H1 (cell line): ENCODE results near the gene ZFYVE16. TPM values are rescaled to one million over a fixed set of nuclear protein-coding genes. Genes with fewer than 3 reads are reported as not detected.

Source experiments
- CTCF ChIA-PET: fragments of 300-600 bp; sonication (Branson Sonifier 250); formaldehyde crosslinking; loops from one replicate; lab custom pipeline; 2021; ENCODE audit not compliant: partially characterized antibody; lab: Charles Lee
- POLR2A ChIA-PET: fragments of 300-600 bp; sonication (Branson Sonifier 250); formaldehyde crosslinking; loops from one replicate; lab custom pipeline; 2021; ENCODE audit warnings: inconsistent platforms; ENCODE audit not compliant: partially characterized antibody; lab: Charles Lee
- DNase-seq, 2 experiments: peaks; one replicate each; pipeline versions ENCODE4 v3.0.0 to v3.0.0-alpha.2; 2010 to 2022; ENCODE audit warnings: low spot score in 2 of 2, low read depth in 1 of 2, mixed read lengths in 1 of 2
- FAIRE-seq: peaks from 2 replicates; lab custom pipeline; 2011; peaks lifted over from hg19 to GRCh38; lab: Jason Lieb, UNC
- H2AFZ ChIP-seq: 2 replicates; pipeline ENCODE4 v1.8.1; 2012; ENCODE audit warnings: low read length, inconsistent platforms
- H2AK5ac ChIP-seq: 2 replicates; pipeline ENCODE4 v1.6.1; 2013; ENCODE audit warnings: low read depth, low read length
- H2BK120ac ChIP-seq: replicated peaks from 2 replicates; pipeline ENCODE3; 2013; ENCODE audit warnings: low read depth, low read length, inconsistent platforms
- H2BK12ac ChIP-seq: 2 replicates; pipeline ENCODE4 v1.6.1; 2013; ENCODE audit warnings: low read depth, low read length
- H2BK15ac ChIP-seq: 2 replicates; pipeline ENCODE4 v1.6.1; 2013; ENCODE audit warnings: low read length
- H2BK20ac ChIP-seq: 2 replicates; pipeline ENCODE4 v1.6.1; 2013; ENCODE audit warnings: low read length
- H2BK5ac ChIP-seq: 2 replicates; pipeline ENCODE4 v1.6.1; 2013; ENCODE audit warnings: low read depth, low read length
- H3K14ac ChIP-seq: 2 replicates; pipeline ENCODE4 v1.6.1; 2013; ENCODE audit warnings: inconsistent platforms; ENCODE audit not compliant: insufficient read length
- H3K18ac ChIP-seq: 2 replicates; pipeline ENCODE4 v1.6.1; 2013; ENCODE audit warnings: low read length; ENCODE audit errors: extremely low read depth
- H3K23ac ChIP-seq: 2 replicates; pipeline ENCODE4 v1.6.1; 2013; ENCODE audit warnings: inconsistent platforms; ENCODE audit not compliant: insufficient read length
- H3K23me2 ChIP-seq: 2 replicates; pipeline ENCODE4 v1.6.1; 2013; ENCODE audit warnings: low read depth, low read length
- H3K27ac ChIP-seq: 2 replicates; pipeline ENCODE4 v1.6.1; 2011; ENCODE audit warnings: low read depth, low read length, inconsistent platforms
- H3K27me3 ChIP-seq, 4 experiments: replicated peaks in 1 of 4; 1 replicate in 1 of 4; 2 replicates in 3 of 4; pipeline versions ENCODE4 v1.6.1 to v1.8.1; 2011 to 2013; ENCODE audit warnings: low read length in 3 of 4, mild to moderate bottlenecking in 3 of 4, inconsistent platforms in 2 of 4, mixed read lengths in 2 of 4, moderate library complexity in 1 of 4; ENCODE audit not compliant: control insufficient read depth in 3 of 4, insufficient read depth in 3 of 4; ENCODE audit errors: extremely low read depth in 1 of 4
- H3K36me3 ChIP-seq, 4 experiments: 2 replicates each; pipeline versions ENCODE4 v1.6.1 to v1.8.1; 2011 to 2013; ENCODE audit warnings: mild to moderate bottlenecking in 4 of 4, low read length in 3 of 4, moderate library complexity in 2 of 4, control low read depth in 1 of 4, inconsistent platforms in 1 of 4; ENCODE audit not compliant: insufficient read depth in 4 of 4, control insufficient read depth in 2 of 4
- H3K4ac ChIP-seq: replicated peaks from 2 replicates; pipeline ENCODE3; 2013; ENCODE audit warnings: low read length, low read depth, mixed read lengths, inconsistent platforms; ENCODE audit not compliant: insufficient read length
- H3K4me1 ChIP-seq, 4 experiments: replicated peaks in 1 of 4; 1 replicate in 1 of 4; 2 replicates in 3 of 4; pipeline versions ENCODE4 v1.6.1 to v1.8.1; 2011 to 2013; ENCODE audit warnings: low read length in 3 of 4, inconsistent platforms in 2 of 4, mixed read lengths in 1 of 4; ENCODE audit not compliant: insufficient read depth in 4 of 4, control insufficient read depth in 3 of 4
- H3K4me2 ChIP-seq, 2 experiments: 2 replicates each; pipeline versions ENCODE4 v1.6.1 to v1.8.1; 2011 to 2013; ENCODE audit warnings: low read depth in 2 of 2, low read length in 2 of 2, control low read depth in 1 of 2, inconsistent platforms in 1 of 2, mild to moderate bottlenecking in 1 of 2; ENCODE audit not compliant: insufficient read depth in 1 of 2
- H3K4me3 ChIP-seq, 4 experiments: fragments of 200-600, 300-600 bp in 1 of 4; sonication (generic), shearing (Covaris generic), sonication (Bioruptor Twin) in 1 of 4; 2 replicates each; pipeline versions ENCODE4 v1.5.1 to v1.8.1; 2011 to 2016; ENCODE audit warnings: low read length in 4 of 4, low read depth in 3 of 4, control low read depth in 2 of 4, inconsistent platforms in 2 of 4, mild to moderate bottlenecking in 2 of 4, mixed read lengths in 1 of 4, moderate library complexity in 1 of 4; ENCODE audit not compliant: insufficient read depth in 2 of 4; ENCODE audit errors: extremely low read depth in 1 of 4
- H3K56ac ChIP-seq: replicated peaks from 2 replicates; pipeline ENCODE3; 2013; ENCODE audit warnings: low read depth, mild to moderate bottlenecking, mixed read lengths, low read length, inconsistent platforms; ENCODE audit not compliant: insufficient read length
- H3K79me1 ChIP-seq: 2 replicates; pipeline ENCODE4 v1.6.1; 2013; ENCODE audit warnings: low read depth, low read length, control low read depth
- H3K79me2 ChIP-seq, 2 experiments: 2 replicates each; pipeline versions ENCODE4 v1.6.1 to v1.8.1; 2012 to 2013; ENCODE audit warnings: low read length in 2 of 2, mild to moderate bottlenecking in 2 of 2, inconsistent platforms in 1 of 2; ENCODE audit not compliant: insufficient read depth in 2 of 2, control insufficient read depth in 1 of 2
- H3K9ac ChIP-seq, 4 experiments: replicated peaks in 1 of 4; 1 replicate in 1 of 4; 2 replicates in 3 of 4; pipeline versions ENCODE4 v1.6.1 to v1.8.1; 2011 to 2013; ENCODE audit warnings: low read depth in 3 of 4, low read length in 3 of 4, control low read depth in 2 of 4, mild to moderate bottlenecking in 2 of 4, moderate library complexity in 2 of 4, inconsistent platforms in 1 of 4; ENCODE audit errors: extremely low read depth in 1 of 4
- H3K9me3 ChIP-seq, 2 experiments: 2 replicates each; pipeline versions ENCODE4 v1.6.1 to v1.8.1; 2012 to 2013; ENCODE audit warnings: mild to moderate bottlenecking in 2 of 2, moderate library complexity in 2 of 2, control low read depth in 1 of 2, inconsistent platforms in 1 of 2, low read depth in 1 of 2, low read length in 1 of 2, mixed read lengths in 1 of 2; ENCODE audit not compliant: insufficient read depth in 2 of 2
- H4K20me1 ChIP-seq, 2 experiments: replicated peaks in 1 of 2; 2 replicates each; pipeline versions ENCODE3 to v1.8.1; 2011 to 2013; ENCODE audit warnings: inconsistent platforms in 2 of 2, low read length in 2 of 2, mild to moderate bottlenecking in 1 of 2; ENCODE audit not compliant: insufficient read depth in 2 of 2, control insufficient read depth in 1 of 2
- H4K5ac ChIP-seq: 2 replicates; pipeline ENCODE4 v1.6.1; 2013; ENCODE audit warnings: low read length, low read depth, mixed read lengths, inconsistent platforms; ENCODE audit not compliant: insufficient read length
- H4K8ac ChIP-seq: 2 replicates; pipeline ENCODE4 v1.8.0; 2013; ENCODE audit warnings: mild to moderate bottlenecking, moderate library complexity, low read length, inconsistent platforms; ENCODE audit not compliant: insufficient read depth; ENCODE audit errors: extremely low read depth
- H4K91ac ChIP-seq: replicated peaks from 2 replicates; pipeline ENCODE3; 2013; ENCODE audit warnings: low read length, mixed read lengths, inconsistent platforms; ENCODE audit not compliant: insufficient read length
- BRCA1 ChIP-seq: IDR thresholded peaks from 2 replicates; pipeline ENCODE4 v1.6.1; 2012; ENCODE audit warnings: low read depth, low read length, improper control_type of control experiment
- CBX8 ChIP-seq: fragments of 300-800, 300-1000 bp; sonication (generic); IDR thresholded peaks from 2 replicates; pipeline ENCODE4 v1.7.1; 2016; ENCODE audit warnings: low read depth, low read length, borderline replicate concordance
- E2F6 ChIP-seq: IDR thresholded peaks from 2 replicates; pipeline ENCODE4 v1.6.1; 2012; ENCODE audit warnings: inconsistent platforms
- GABPA ChIP-seq: IDR thresholded peaks from 2 replicates; pipeline ENCODE4 v1.6.1; 2011; ENCODE audit warnings: mild to moderate bottlenecking, low read length, moderate library complexity, borderline replicate concordance; ENCODE audit not compliant: insufficient read depth
- KDM5A ChIP-seq: fragments of 200-600 bp; IDR thresholded peaks from 2 replicates; pipeline ENCODE4 v1.7.1; 2012; ENCODE audit warnings: mild to moderate bottlenecking, low read length, inconsistent platforms, mixed read lengths
- MAX ChIP-seq: IDR thresholded peaks from 2 replicates; pipeline ENCODE4 v1.6.1; 2012; ENCODE audit warnings: inconsistent platforms
- NRF1 ChIP-seq: IDR thresholded peaks from 2 replicates; pipeline ENCODE4 v1.6.1; 2011; ENCODE audit warnings: mild to moderate bottlenecking, low read depth, low read length, improper control_type of control experiment
- SP1 ChIP-seq: IDR thresholded peaks from 2 replicates; pipeline ENCODE4 v1.6.1; 2011; ENCODE audit warnings: low read depth, low read length
- TEAD4 ChIP-seq: IDR thresholded peaks from 2 replicates; pipeline ENCODE4 v1.6.1; 2012; ENCODE audit warnings: low read depth, low read length, inconsistent platforms, mixed read lengths
- WGBS, 2 experiments: shearing (Covaris generic) in 1 of 2; methylation state at CpG; one replicate each; pipeline versions ENCODE4 v1.1.6 to v1.1.7; 2013 to 2015; ENCODE audit warnings: low lambda C conversion rate in 2 of 2, mixed read lengths in 2 of 2, inconsistent platforms in 1 of 2, low coverage in 1 of 2, missing lambda C conversion rate in 1 of 2; ENCODE audit not compliant: insufficient replicate concordance in 2 of 2, insufficient coverage in 1 of 2, insufficient read length in 1 of 2; ENCODE audit errors: extremely low coverage in 1 of 2, missing lambda C conversion rate in 1 of 2; 5-methylcytosine and 5-hydroxymethylcytosine counted together
- polyA plus RNA-seq, 7 experiments: library from polyadenylated mRNA; depleted of rRNA in 3 of 7; stranded (reverse) in 5 of 7; unstranded in 2 of 7; fragments of >200 nt in 5 of 7; fragments of 200-250 nt in 2 of 7; gene quantifications; 1 replicate in 5 of 7; 2 replicates in 1 of 7; 4 replicates in 1 of 7; pipeline versions ENCODE4 v1.2.1 to v1.2.3, GENCODE V29; 2011 to 2013; ENCODE audit warnings: missing spikeins in 2 of 7, mixed read lengths in 2 of 7
- total RNA-seq: library from RNA; stranded (reverse); fragmentation: NEBNext Ultra II Directional; extraction: Animal tissue kit (Norgen Biotek cat#: 25700); gene quantifications from 2 replicates; pipeline ENCODE4 v1.2.1, GENCODE V29; 2021
- TF ChIP-seq, protein P1 (sequence below), 3 experiments: IDR thresholded peaks; 1 replicate in 2 of 3; 2 replicates in 1 of 3; pipeline versions ENCODE4 v1.5.1 to v1.6.1; 2011; ENCODE audit warnings: low read length in 3 of 3, mild to moderate bottlenecking in 3 of 3, inconsistent platforms in 2 of 3, low read depth in 1 of 3, moderate library complexity in 1 of 3; ENCODE audit not compliant: insufficient read depth in 1 of 3; ENCODE audit errors: control extremely low read depth in 1 of 3

Gene ZFYVE16
- total and polyA plus RNA-seq, 2 of the 8 experiments (the other 6 are each of a cell fraction or from before 2014, with no cell fraction given) = 3.6 to 24.2 TPM

- Histone ChIP-seq H2AFZ (no peak overlapping the region), H3K23me2 (peaks cover 4% of the 10 kb centered on the region; the same call in 1 of the 2 replicates), H3K23ac (no peak overlapping the region), H3K9me3 (no peaks in the 10 kb centered on the region), H4K20me1 (no peaks in the 10 kb centered on the region), H3K27me3 (no peaks in the 10 kb centered on the region), H3K18ac (peak overlapping the region; percentile 72; the same call in 1 of the 2 replicates), H3K79me1 (no peaks in the 10 kb centered on the region), H3K27ac (0 out of 2 replicates have a peak overlapping the region, but pooled peaks have one; percentile 42), H2BK120ac (peak overlapping the region; percentile 80), H3K4me2 (no peak overlapping the region), H2AK5ac (no peak overlapping the region), H3K4me3 (no peak overlapping the region; a peak in 1 of 8 replicates), H4K8ac (no peak overlapping the region; the same call in 1 of the 2 replicates), H2BK15ac (no peak overlapping the region), H2BK5ac (peak overlapping the region; percentile 53; the same call in 1 of the 2 replicates), H3K36me3 (no peaks in the 10 kb centered on the region), H3K56ac (no peak overlapping the region), H3K79me2 (no peaks in the 10 kb centered on the region), H3K4me1 (peaks cover 0 to 21% (median 11%) of the 10 kb centered on the region in 4 experiments; a peak in 4 of 7 replicates), H4K91ac (peak overlapping the region; percentile 40), H2BK12ac (0 out of 2 replicates have a peak overlapping the region, but pooled peaks have one; percentile 18), H2BK20ac (peak overlapping the region; percentile 93; the same call in 1 of the 2 replicates), H3K9ac (no peak overlapping the region), H4K5ac (no peak overlapping the region), H3K4ac (no peak overlapping the region), H3K14ac (no peak overlapping the region)
- FAIRE-seq (no peak), DNase-seq (no peak)
- POLR2A ChIA-PET = interaction anchor here (0.9 to 2.9 kb wide), 3 partner anchors 8 to 159 kb away, joined by 3 to 13 read pairs (median 7); partner anchors contain the start of gene ANKRD34B
- WGBS, 2 experiments = 73% methylated on average over 3 of the region's 3 CpGs; no CpG with 5 or more reads in 1 of the 2 experiments
- CTCF ChIA-PET = interaction anchor here (0.6 to 2.3 kb wide), 2 partner anchors 11 to 98 kb away, joined by 3 to 7 read pairs; no protein-coding TSS in a partner anchor
- TF ChIP-seq TEAD4 (no peak), KDM5A (no peak), CBX8 (no peak), NRF1 (no peak), GABPA (no peak), BRCA1 (no peak), MAX (no peak), SP1 (no peak), E2F6 (no peak)
- TF ChIP-seq, protein P1, sequence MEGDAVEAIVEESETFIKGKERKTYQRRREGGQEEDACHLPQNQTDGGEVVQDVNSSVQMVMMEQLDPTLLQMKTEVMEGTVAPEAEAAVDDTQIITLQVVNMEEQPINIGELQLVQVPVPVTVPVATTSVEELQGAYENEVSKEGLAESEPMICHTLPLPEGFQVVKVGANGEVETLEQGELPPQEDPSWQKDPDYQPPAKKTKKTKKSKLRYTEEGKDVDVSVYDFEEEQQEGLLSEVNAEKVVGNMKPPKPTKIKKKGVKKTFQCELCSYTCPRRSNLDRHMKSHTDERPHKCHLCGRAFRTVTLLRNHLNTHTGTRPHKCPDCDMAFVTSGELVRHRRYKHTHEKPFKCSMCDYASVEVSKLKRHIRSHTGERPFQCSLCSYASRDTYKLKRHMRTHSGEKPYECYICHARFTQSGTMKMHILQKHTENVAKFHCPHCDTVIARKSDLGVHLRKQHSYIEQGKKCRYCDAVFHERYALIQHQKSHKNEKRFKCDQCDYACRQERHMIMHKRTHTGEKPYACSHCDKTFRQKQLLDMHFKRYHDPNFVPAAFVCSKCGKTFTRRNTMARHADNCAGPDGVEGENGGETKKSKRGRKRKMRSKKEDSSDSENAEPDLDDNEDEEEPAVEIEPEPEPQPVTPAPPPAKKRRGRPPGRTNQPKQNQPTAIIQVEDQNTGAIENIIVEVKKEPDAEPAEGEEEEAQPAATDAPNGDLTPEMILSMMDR (IDR thresholded peaks at IDR 0.05; ENCODE audit: control extremely low read depth in 1 of 3, insufficient read depth in 1 of 3, low read depth in 1 of 3, low read length in 3 of 3) = no peak
These were observed 84.9 kb downstream of the ZFYVE16 start for GRCh38 chr5:80492741-80493140.
